GM15510 (cell line): Measurements from ENCODE around the gene SNHG17.

ENCODE experiments used
- POLR2A ChIP-seq: IDR thresholded peaks from 3 replicates; pipeline ENCODE4 v1.6.1; 2011; ENCODE audit warnings: borderline replicate concordance; ENCODE audit not compliant: insufficient read length; ENCODE audit errors: extremely low read depth

The SNHG17 gene

GRCh38 chr20:38452880-38453624 lies 17.9 kb upstream of the SNHG17 start:
- TF ChIP-seq POLR2A: no peak

GRCh38 chr20:38450412-38450975 lies 15.4 kb upstream of the SNHG17 start:
- no peak for TF ChIP-seq POLR2A

- no peak for TF ChIP-seq POLR2A
These were observed 13.9 kb upstream of the SNHG17 start for GRCh38 chr20:38449046-38449445.

GRCh38 chr20:38447931-38448675 lies 13.0 kb upstream of the SNHG17 start:
- no peak for TF ChIP-seq POLR2A

- TF ChIP-seq POLR2A: no peak
These were observed 12.1 kb upstream of the SNHG17 start for GRCh38 chr20:38447251-38447661.

GRCh38 chr20:38446441-38447209 lies 11.5 kb upstream of the SNHG17 start:
- peak; percentile 96 for TF ChIP-seq POLR2A

- TF ChIP-seq POLR2A: no peak
These were observed 10.8 kb upstream of the SNHG17 start for GRCh38 chr20:38445901-38446425.

- TF ChIP-seq POLR2A: no peak
These were observed 10.3 kb upstream of the SNHG17 start for GRCh38 chr20:38445381-38445796.

- TF ChIP-seq POLR2A: no peak
These were observed 6.8 kb upstream of the SNHG17 start for GRCh38 chr20:38441916-38442315.

- no peak for TF ChIP-seq POLR2A
These were observed 2.7 kb upstream of the SNHG17 start for GRCh38 chr20:38437796-38438195.

GRCh38 chr20:38435555-38435939 lies 419 bp upstream of the SNHG17 start:
- no peak for TF ChIP-seq POLR2A

GRCh38 chr20:38434301-38434741 lies 807 bp downstream of the SNHG17 start:
- TF ChIP-seq POLR2A: no peak

- no peak for TF ChIP-seq POLR2A
These were observed 1.7 kb downstream of the SNHG17 start for GRCh38 chr20:38433304-38433972.

- TF ChIP-seq POLR2A: no peak
These were observed 2.8 kb downstream of the SNHG17 start for GRCh38 chr20:38432292-38432691.
